ENCODE results near the gene TP53TG3E.
"Not testable (repeated sequence)": the region's sequence is repeated elsewhere in the genome, so short reads cannot be mapped to it uniquely, and the experiment has no call there.

The TP53TG3E gene, protein sequence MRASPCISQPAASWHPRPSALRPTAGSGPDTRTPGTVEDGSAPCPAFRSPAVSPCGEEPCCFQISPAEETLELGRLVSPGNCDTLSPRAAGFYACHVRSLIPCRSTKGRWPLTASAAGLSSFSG

GRCh38 chr16:33304006-33304405 lies at the start of gene TP53TG3E:
Gene TP53TG3E, plus strand, starts transcription at chr16:33304306. Its CDS starts 68 bp downstream, at chr16:33304374.
- not testable (repeated sequence) for DNase-seq

DNA sequence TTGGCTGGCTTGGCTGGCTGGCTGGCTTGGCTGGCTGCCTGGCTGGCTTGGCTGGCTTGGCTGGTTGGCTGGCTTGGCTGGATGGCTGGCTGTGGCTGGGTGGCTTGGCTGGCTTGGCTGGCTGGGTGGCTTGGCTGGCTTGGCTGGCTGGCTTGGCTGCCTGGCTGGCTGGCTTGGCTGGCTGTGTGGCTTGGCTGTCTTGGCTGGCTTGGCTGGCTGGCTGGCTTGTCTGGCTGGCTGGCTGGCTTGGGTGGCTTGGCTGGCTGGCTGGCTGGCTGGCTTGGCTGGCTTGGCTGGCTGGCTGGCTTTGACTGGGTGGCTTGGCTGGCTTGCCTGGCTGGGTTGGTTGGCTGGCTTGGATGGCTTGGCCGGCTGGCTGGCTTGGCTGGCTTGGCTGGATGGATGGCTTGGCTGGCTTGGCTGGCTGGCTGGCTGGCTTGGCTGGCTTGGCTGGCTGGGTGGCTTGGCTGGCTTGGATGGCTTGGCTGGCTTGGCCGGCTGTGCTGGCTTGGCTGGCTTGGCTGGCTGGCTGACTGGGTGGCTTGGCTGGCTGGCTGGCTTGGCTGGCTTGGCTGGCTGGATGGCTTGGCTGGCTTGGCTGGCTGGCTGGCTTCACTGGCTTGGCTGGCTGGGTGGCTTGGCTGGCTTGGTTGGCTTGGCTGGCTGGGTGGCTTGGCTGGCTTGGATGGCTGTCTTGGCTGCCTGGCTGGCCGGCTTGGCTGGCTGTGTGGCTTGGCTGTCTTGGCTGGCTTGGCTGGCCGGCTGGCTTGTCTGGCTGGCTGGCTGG lies 32.3 kb downstream of the TP53TG3E start:
- DNase-seq: peak; percentile 60

DNA sequence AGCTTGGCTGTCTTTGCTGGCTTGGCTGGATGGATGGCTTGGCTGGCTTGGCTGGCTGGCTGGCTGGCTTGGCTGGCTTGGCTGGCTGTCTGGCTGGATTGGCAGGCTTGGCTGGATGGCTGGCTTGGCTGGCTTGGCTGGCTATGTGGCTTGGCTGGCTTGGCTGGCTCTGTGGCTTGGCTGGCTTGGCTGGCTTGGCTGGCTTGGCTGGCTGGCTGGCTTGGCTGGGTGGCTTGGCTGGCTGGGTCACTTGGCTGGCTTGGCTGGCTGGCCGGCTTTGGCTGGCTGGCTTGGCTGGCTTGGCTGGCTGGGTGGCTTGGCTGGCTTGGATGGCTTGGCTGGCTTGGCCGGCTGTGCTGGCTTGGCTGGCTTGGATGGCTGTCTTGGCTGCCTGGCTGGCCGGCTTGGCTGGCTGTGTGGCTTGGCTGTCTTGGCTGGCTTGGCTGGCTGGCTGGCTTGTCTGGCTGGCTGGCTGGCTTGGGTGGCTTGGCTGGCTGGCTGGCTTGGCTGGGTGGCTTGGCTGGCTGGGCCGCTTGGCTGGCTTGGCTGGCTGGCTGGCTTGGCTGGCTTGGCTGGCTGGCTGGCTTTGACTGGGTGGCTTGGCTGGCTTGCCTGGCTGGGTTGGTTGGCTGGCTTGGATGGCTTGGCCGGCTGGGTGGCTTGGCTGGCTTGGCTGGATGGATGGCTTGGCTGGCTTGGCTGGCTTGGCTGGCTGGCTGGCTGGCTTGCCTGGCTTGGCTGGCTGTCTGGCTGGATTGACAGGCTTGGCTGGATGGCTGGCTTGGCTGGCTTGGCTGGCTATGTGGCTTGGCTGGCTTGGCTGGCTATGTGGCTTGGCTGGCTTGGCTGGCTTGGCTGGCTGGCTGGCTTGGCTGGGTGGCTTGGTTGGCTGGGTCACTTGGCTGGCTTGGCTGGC lies 33.8 kb downstream of the TP53TG3E start:
- peak; percentile 56 for DNase-seq

DNA sequence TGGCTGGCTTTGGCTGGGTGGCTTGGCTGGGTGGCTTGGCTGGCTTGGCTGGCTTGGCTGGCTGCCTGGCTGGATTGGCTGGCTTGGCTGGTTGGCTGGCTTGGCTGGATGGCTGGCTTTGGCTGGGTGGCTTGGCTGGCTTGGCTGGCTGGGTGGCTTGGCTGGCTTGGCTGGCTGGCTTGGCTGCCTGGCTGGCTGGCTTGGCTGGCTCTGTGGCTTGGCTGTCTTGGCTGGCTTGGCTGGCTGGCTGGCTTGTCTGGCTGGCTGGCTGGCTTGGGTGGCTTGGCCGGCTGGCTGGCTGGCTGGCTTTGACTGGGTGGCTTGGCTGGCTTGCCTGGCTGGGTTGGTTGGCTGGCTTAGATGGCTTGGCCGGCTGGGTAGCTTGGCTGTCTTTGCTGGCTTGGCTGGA lies 34.4 kb downstream of the TP53TG3E start:
- DNase-seq: peak; percentile 47

GRCh38 chr16:33339093-33340061 lies 35.3 kb downstream of the TP53TG3E start:
- DNase-seq: peak; percentile 62
